ENCODE results near the gene GRIK2. TPM values are rescaled to one million over a fixed set of nuclear protein-coding genes. Genes with fewer than 3 reads are reported as not detected.
A peak's percentile ranks its signal among the peaks of the same experiment; 100 is the strongest.

GRIK2 gene
- total RNA-seq, 1 experiment from 2014 or later, result 0.55 TPM

DNA sequence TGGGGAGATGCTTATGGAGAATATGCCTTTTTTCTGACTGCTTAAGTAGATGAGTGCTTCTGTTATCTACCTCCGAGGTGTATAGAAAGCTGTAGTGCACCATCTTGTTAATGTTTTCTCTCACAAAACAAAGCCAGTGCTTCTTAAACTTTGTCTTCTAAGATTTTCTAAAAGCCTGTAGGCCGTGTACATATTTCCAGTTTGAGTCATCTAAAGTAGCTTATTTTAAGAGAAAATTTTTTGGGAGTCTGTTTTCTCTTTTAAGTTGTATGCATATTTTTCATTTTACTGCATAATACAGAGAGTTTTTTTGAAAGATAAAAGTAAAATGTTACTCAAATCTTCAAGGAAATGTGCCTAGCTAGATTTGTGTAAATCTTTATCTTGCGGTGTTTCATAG, 151.7 kb downstream of the GRIK2 start:
- H3K79me2 ChIP-seq (ENCODE audit: low read length), result no peaks in the 10 kb centered on the region
- no peaks in the 10 kb centered on the region for H3K27me3 ChIP-seq (ENCODE audit: low read length)
- H3K9me2 ChIP-seq (replicated peaks; ENCODE audit: low read length), result no peaks in the 10 kb centered on the region
- no peaks in the 10 kb centered on the region for H3K9me3 ChIP-seq (ENCODE audit: low read length)
- no peaks in the 10 kb centered on the region for H3K36me3 ChIP-seq (ENCODE audit: low read depth, low read length)
- H4K20me1 ChIP-seq (ENCODE audit: low read length), result no peaks in the 10 kb centered on the region
- ChIA-PET POLR2A (ENCODE audit: unreplicated experiment) (no interaction called here), CTCF (no interaction called here)
- no peak overlapping the region for H3K4me2 ChIP-seq (ENCODE audit: low read length)
- ATAC-seq, result peak; percentile 61
- H3K9ac ChIP-seq (ENCODE audit: low read length), result no peak overlapping the region
- H2AFZ ChIP-seq (ENCODE audit: low read length), result no peak overlapping the region
- H3K27ac ChIP-seq (ENCODE audit: low read length), result no peak overlapping the region
- intact Hi-C loops (cut with micrococcal nuclease), result no loop called here
- no TSS peak for BruUV-seq (replicated peaks)
- no peak overlapping the region for H3K4me3 ChIP-seq (ENCODE audit: low read length)
- H3K4me1 ChIP-seq (ENCODE audit: insufficient read depth, low read length), result no peaks in the 10 kb centered on the region; the same call in 1 of the 2 replicates
- DNase-seq, result no peak
- H3F3A ChIP-seq (ENCODE audit: low read length, unreplicated experiment), result no peaks in the 10 kb centered on the region
- TF ChIP-seq, protein P1, sequence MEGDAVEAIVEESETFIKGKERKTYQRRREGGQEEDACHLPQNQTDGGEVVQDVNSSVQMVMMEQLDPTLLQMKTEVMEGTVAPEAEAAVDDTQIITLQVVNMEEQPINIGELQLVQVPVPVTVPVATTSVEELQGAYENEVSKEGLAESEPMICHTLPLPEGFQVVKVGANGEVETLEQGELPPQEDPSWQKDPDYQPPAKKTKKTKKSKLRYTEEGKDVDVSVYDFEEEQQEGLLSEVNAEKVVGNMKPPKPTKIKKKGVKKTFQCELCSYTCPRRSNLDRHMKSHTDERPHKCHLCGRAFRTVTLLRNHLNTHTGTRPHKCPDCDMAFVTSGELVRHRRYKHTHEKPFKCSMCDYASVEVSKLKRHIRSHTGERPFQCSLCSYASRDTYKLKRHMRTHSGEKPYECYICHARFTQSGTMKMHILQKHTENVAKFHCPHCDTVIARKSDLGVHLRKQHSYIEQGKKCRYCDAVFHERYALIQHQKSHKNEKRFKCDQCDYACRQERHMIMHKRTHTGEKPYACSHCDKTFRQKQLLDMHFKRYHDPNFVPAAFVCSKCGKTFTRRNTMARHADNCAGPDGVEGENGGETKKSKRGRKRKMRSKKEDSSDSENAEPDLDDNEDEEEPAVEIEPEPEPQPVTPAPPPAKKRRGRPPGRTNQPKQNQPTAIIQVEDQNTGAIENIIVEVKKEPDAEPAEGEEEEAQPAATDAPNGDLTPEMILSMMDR (conservative IDR thresholded peaks at IDR 0.05; ENCODE audit: low read depth, low read length), result no peak
- TF ChIP-seq EZH2 (IDR thresholded peaks at IDR 0.05; ENCODE audit: low read length, unreplicated experiment) (no peak), EZH2phosphoT487 (IDR thresholded peaks at IDR 0.05; ENCODE audit: borderline replicate concordance, low read length) (no peak)

DNA sequence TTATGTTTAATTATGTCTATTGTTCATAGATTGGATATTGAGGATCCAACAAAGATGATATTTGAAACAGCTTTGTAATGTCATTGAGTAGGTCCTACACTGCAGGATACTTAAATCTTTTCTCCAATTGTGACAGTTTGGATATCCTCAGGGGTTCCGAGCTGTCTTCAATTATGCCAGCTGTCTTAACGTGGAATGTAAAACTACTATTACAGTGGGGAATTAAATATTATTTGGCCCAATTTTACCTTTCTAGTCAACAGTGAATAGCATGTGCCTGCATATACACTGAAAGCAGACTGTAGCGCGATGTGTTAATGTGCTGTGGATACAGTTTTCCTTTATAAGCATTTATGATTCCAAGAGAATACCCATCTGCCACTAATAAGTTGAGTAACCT, 156.9 kb downstream of the GRIK2 start:
- DNase-seq, result no peak
- H3K27me3 ChIP-seq (ENCODE audit: low read length), result no peaks in the 10 kb centered on the region
- POLR2A ChIA-PET (ENCODE audit: unreplicated experiment), result no interaction called here
- H3K27ac ChIP-seq (ENCODE audit: low read length), result no peak overlapping the region
- H3K4me3 ChIP-seq (ENCODE audit: low read length), result no peak overlapping the region
- BruUV-seq (replicated peaks), result no TSS peak
- H3K9me3 ChIP-seq (ENCODE audit: low read length), result no peaks in the 10 kb centered on the region
- no peak overlapping the region for H3K9ac ChIP-seq (ENCODE audit: low read length)
- no peaks in the 10 kb centered on the region for H3K79me2 ChIP-seq (ENCODE audit: low read length)
- no peaks in the 10 kb centered on the region for H3K9me2 ChIP-seq (replicated peaks; ENCODE audit: low read length)
- no peaks in the 10 kb centered on the region for H4K20me1 ChIP-seq (ENCODE audit: low read length)
- no peaks in the 10 kb centered on the region for H3K36me3 ChIP-seq (ENCODE audit: low read depth, low read length)
- CTCF ChIA-PET, result no interaction called here
- no peak overlapping the region for H3K4me2 ChIP-seq (ENCODE audit: low read length)
- H3K4me1 ChIP-seq (ENCODE audit: insufficient read depth, low read length), result no peaks in the 10 kb centered on the region
- intact Hi-C loops (cut with micrococcal nuclease), result no loop called here
- no peak for ATAC-seq
- H2AFZ ChIP-seq (ENCODE audit: low read length), result no peak overlapping the region
- no peaks in the 10 kb centered on the region for H3F3A ChIP-seq (ENCODE audit: low read length, unreplicated experiment)
- TF ChIP-seq EZH2 (IDR thresholded peaks at IDR 0.05; ENCODE audit: low read length, unreplicated experiment) (no peak), EZH2phosphoT487 (IDR thresholded peaks at IDR 0.05; ENCODE audit: borderline replicate concordance, low read length) (no peak)
- TF ChIP-seq, protein P1 (conservative IDR thresholded peaks at IDR 0.05; ENCODE audit: low read depth, low read length), result no peak

DNA sequence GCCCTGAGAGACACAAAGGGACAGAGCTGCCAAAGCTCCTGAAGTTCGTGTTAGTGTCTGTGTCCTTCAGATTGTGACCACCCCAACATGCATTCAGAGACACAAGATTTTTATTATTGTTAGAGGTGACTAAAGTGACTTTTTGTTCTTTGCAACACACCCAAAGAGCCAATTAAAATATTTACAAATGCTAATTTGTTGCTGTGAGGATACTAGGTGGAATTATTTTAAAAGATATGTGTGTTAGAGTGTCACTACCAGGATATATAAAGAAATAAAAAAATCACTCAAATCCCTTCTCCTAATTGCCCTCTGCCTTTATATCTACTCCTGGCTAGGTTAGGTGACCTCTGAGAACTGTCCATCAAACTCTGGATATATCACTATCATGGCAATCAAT, 160.7 kb downstream of the GRIK2 start:
- TF ChIP-seq, protein P1 (conservative IDR thresholded peaks at IDR 0.05; ENCODE audit: low read depth, low read length), result no peak
- no peak for TF ChIP-seq EZH2phosphoT487 (IDR thresholded peaks at IDR 0.05; ENCODE audit: borderline replicate concordance, low read length)
- TF ChIP-seq EZH2 (IDR thresholded peaks at IDR 0.05; ENCODE audit: low read length, unreplicated experiment), result no peak
- Histone ChIP-seq H3K27me3 (ENCODE audit: low read length) (no peaks in the 10 kb centered on the region), H3K36me3 (ENCODE audit: low read depth, low read length) (no peaks in the 10 kb centered on the region), H4K20me1 (ENCODE audit: low read length) (no peaks in the 10 kb centered on the region), H3K4me2 (ENCODE audit: low read length) (no peak overlapping the region), H3K79me2 (ENCODE audit: low read length) (no peaks in the 10 kb centered on the region), H3K27ac (ENCODE audit: low read length) (no peak overlapping the region), H2AFZ (ENCODE audit: low read length) (no peak overlapping the region), H3K4me3 (ENCODE audit: low read length) (no peak overlapping the region), H3K9me2 (replicated peaks; ENCODE audit: low read length) (no peaks in the 10 kb centered on the region), H3K4me1 (ENCODE audit: insufficient read depth, low read length) (no peaks in the 10 kb centered on the region), H3K9me3 (ENCODE audit: low read length) (no peaks in the 10 kb centered on the region), H3K9ac (ENCODE audit: low read length) (no peak overlapping the region), H3F3A (ENCODE audit: low read length, unreplicated experiment) (no peaks in the 10 kb centered on the region)
- POLR2A ChIA-PET (ENCODE audit: unreplicated experiment), result no interaction called here
- ATAC-seq (no peak), DNase-seq (no peak)
- intact Hi-C loops (cut with micrococcal nuclease), result no loop called here
- CTCF ChIA-PET, result no interaction called here
- BruUV-seq (replicated peaks), result no TSS peak
